SU-DHL-6 (cell line): Measurements from ENCODE around the gene GNAO1.

Experiments
- EZH2phosphoT487 ChIP-seq: fragments of 200-600 bp; sonication (generic), shearing (Covaris generic); conservative IDR thresholded peaks from 2 replicates; pipeline ENCODE4 v1.6.1; 2018; ENCODE audit warnings: mild to moderate bottlenecking, antibody characterized with exemption, low read length, moderate library complexity, mixed read lengths
- TF ChIP-seq, protein P1 (sequence below): fragments of 200-600 bp; sonication (generic); IDR thresholded peaks from one replicate; pipeline ENCODE4 v1.5.1; 2017; ENCODE audit warnings: antibody characterized with exemption, mild to moderate bottlenecking, low read length, moderate library complexity; ENCODE audit not compliant: insufficient read depth, poor library complexity, severe bottlenecking

DNA sequence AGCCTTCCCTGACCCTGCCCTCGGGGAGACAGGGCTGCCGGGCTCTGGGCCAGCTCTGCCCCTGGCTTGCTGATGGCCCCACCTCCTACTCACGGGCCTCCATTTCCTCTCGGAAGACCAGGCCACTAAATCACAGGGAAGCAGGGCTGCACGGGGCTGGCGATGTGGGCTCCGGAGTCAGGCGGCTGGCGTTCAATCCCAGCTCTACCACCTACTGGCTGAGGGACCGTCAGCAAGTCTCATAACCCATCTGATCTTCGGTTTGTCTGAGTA is 120.7 kb downstream of the GNAO1 start:
- TF ChIP-seq, protein P1, sequence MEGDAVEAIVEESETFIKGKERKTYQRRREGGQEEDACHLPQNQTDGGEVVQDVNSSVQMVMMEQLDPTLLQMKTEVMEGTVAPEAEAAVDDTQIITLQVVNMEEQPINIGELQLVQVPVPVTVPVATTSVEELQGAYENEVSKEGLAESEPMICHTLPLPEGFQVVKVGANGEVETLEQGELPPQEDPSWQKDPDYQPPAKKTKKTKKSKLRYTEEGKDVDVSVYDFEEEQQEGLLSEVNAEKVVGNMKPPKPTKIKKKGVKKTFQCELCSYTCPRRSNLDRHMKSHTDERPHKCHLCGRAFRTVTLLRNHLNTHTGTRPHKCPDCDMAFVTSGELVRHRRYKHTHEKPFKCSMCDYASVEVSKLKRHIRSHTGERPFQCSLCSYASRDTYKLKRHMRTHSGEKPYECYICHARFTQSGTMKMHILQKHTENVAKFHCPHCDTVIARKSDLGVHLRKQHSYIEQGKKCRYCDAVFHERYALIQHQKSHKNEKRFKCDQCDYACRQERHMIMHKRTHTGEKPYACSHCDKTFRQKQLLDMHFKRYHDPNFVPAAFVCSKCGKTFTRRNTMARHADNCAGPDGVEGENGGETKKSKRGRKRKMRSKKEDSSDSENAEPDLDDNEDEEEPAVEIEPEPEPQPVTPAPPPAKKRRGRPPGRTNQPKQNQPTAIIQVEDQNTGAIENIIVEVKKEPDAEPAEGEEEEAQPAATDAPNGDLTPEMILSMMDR, result no peak
- no peak for TF ChIP-seq EZH2phosphoT487
